Measurements from ENCODE around the gene GATAD2A. TPM values are rescaled to one million over a fixed set of nuclear protein-coding genes. Genes with fewer than 3 reads are reported as not detected.

The GATAD2A gene
- total and polyA plus RNA-seq, 2 of the 8 experiments (the other 6 are each of a cell fraction or from before 2014, with no cell fraction given), result 38.4 to 205 TPM

GRCh38 chr19:19517235-19517619 lies 111.8 kb downstream of the GATAD2A start:
- peaks cover 4% of the 10 kb centered on the region; the same call in 1 of the 2 replicates for H3K23me2 ChIP-seq (ENCODE audit: low read depth, low read length)
- H3K79me1 ChIP-seq (ENCODE audit: low read depth, low read length), result peaks cover 7% of the 10 kb centered on the region
- peaks cover 0 to 45% of the 10 kb centered on the region in 2 experiments; a peak in 2 of 4 replicates for H3K79me2 ChIP-seq (ENCODE audit: control insufficient read depth in 1 of 2, insufficient read depth in 2 of 2, low read length in 2 of 2)
- POLR2A ChIA-PET (ENCODE audit: partially characterized antibody), result interaction anchor here (0.7 to 6.7 kb wide), 5 partner anchors 10 to 245 kb away, joined by 3 to 34 read pairs (median 3); partner anchors contain the start of gene YJEFN3
- no peak overlapping the region for H3K4ac ChIP-seq (replicated peaks; ENCODE audit: insufficient read length, low read depth, low read length)
- H2BK12ac ChIP-seq (ENCODE audit: low read depth, low read length), result no peak overlapping the region
- no peak overlapping the region for H4K91ac ChIP-seq (replicated peaks; ENCODE audit: insufficient read length, low read length)
- H3K9me3 ChIP-seq (ENCODE audit: insufficient read depth in 2 of 2, low read depth in 1 of 2, low read length in 1 of 2), result no peaks in the 10 kb centered on the region
- H3K27ac ChIP-seq (ENCODE audit: low read depth, low read length), result no peak overlapping the region
- H3K18ac ChIP-seq (ENCODE audit: extremely low read depth, low read length), result no peak overlapping the region
- no peak overlapping the region for H3K23ac ChIP-seq (ENCODE audit: insufficient read length)
- H4K8ac ChIP-seq (ENCODE audit: extremely low read depth, insufficient read depth, low read length), result no peak overlapping the region
- H3K4me1 ChIP-seq (replicated peaks in 1 of 4; ENCODE audit: control insufficient read depth in 3 of 4, insufficient read depth in 4 of 4, low read length in 3 of 4), result peaks cover 0 to 2% (median 0%) of the 10 kb centered on the region in 4 experiments; a peak in 1 of 7 replicates
- no peak overlapping the region for H2AFZ ChIP-seq (ENCODE audit: low read length)
- no peak for FAIRE-seq
- no peaks in the 10 kb centered on the region; a peak in 1 of 7 replicates for H3K27me3 ChIP-seq (replicated peaks in 1 of 4; ENCODE audit: control insufficient read depth in 3 of 4, extremely low read depth in 1 of 4, insufficient read depth in 3 of 4, low read length in 3 of 4)
- no peak overlapping the region for H3K9ac ChIP-seq (replicated peaks in 1 of 4; ENCODE audit: extremely low read depth in 1 of 4, low read depth in 3 of 4, low read length in 3 of 4)
- H2BK120ac ChIP-seq (replicated peaks; ENCODE audit: low read depth, low read length), result no peak overlapping the region
- peaks cover 0 to 9% of the 10 kb centered on the region in 2 experiments for H4K20me1 ChIP-seq (replicated peaks in 1 of 2; ENCODE audit: control insufficient read depth in 1 of 2, insufficient read depth in 2 of 2, low read length in 2 of 2)
- H3K56ac ChIP-seq (replicated peaks; ENCODE audit: insufficient read length, low read depth, low read length), result no peak overlapping the region
- H3K14ac ChIP-seq (ENCODE audit: insufficient read length), result no peak overlapping the region
- peaks cover 4 to 20% (median 9%) of the 10 kb centered on the region in 4 experiments; a peak in 6 of 8 replicates for H3K36me3 ChIP-seq (ENCODE audit: control insufficient read depth in 2 of 4, insufficient read depth in 4 of 4, low read length in 3 of 4)
- no peak overlapping the region for H2BK5ac ChIP-seq (ENCODE audit: low read depth, low read length)
- H2AK5ac ChIP-seq (ENCODE audit: low read depth, low read length), result no peak overlapping the region
- WGBS, 2 experiments (ENCODE audit: extremely low coverage in 1 of 2, insufficient coverage in 1 of 2, insufficient read length in 1 of 2, insufficient replicate concordance in 2 of 2, low coverage in 1 of 2, low lambda C conversion rate in 2 of 2, missing lambda C conversion rate in 1 of 2), result 95% methylated on average over 10 of the region's 10 CpGs; no CpG with 5 or more reads in 1 of the 2 experiments
- H3K4me2 ChIP-seq (ENCODE audit: insufficient read depth in 1 of 2, low read depth in 2 of 2, low read length in 2 of 2), result peak overlapping the region; percentile 61 to 83; a peak in 3 of 4 replicates
- CTCF ChIA-PET (ENCODE audit: partially characterized antibody), result interaction anchor here (0.9 kb wide), 1 partner anchor 12 kb away, joined by 4 read pairs; no protein-coding TSS in a partner anchor
- H3K4me3 ChIP-seq (ENCODE audit: extremely low read depth in 1 of 4, insufficient read depth in 2 of 4, low read depth in 3 of 4, low read length in 4 of 4), result peak overlapping the region in 3 of 4 experiments; percentile 83 to 87 (median 87); a peak in 4 of 8 replicates
- no peak overlapping the region for H2BK20ac ChIP-seq (ENCODE audit: low read length)
- H2BK15ac ChIP-seq (ENCODE audit: low read length), result no peak overlapping the region
- H4K5ac ChIP-seq (ENCODE audit: insufficient read length, low read depth, low read length), result no peak overlapping the region
- DNase-seq (ENCODE audit: low read depth in 1 of 2, low spot score in 2 of 2), result no peak
- TF ChIP-seq SAP30 (IDR thresholded peaks at IDR 0.05; ENCODE audit: insufficient read depth, insufficient replicate concordance, low read length), result no peak
- no peak for TF ChIP-seq GTF2F1 (IDR thresholded peaks at IDR 0.05; ENCODE audit: borderline replicate concordance, low read depth, low read length)
- no peak for TF ChIP-seq MAX (IDR thresholded peaks at IDR 0.05)
- TF ChIP-seq YY1 (IDR thresholded peaks at IDR 0.05; ENCODE audit: low read depth, low read length), result no peak
- TF ChIP-seq JUND (IDR thresholded peaks at IDR 0.05; ENCODE audit: low read length), result no peak
- TF ChIP-seq SP2 (IDR thresholded peaks at IDR 0.05; ENCODE audit: low read length), result no peak
- TF ChIP-seq RAD21 (IDR thresholded peaks at IDR 0.05 in 1 of 2, conservative IDR thresholded peaks at IDR 0.05 in 1 of 2; ENCODE audit: low read depth in 2 of 2, low read length in 2 of 2), result no peak
- TF ChIP-seq CREB1 (IDR thresholded peaks at IDR 0.05), result no peak
- TF ChIP-seq KDM4A (IDR thresholded peaks at IDR 0.05; ENCODE audit: low read depth, low read length, severe bottlenecking), result no peak
- no peak for TF ChIP-seq TAF7 (optimal IDR thresholded peaks at IDR 0.05; ENCODE audit: borderline replicate concordance, low read depth, low read length)
- TF ChIP-seq TBP (IDR thresholded peaks at IDR 0.05; ENCODE audit: low read depth, low read length), result no peak
- TF ChIP-seq SP4 (IDR thresholded peaks at IDR 0.05; ENCODE audit: low read length), result no peak
- no peak for TF ChIP-seq SIX5 (IDR thresholded peaks at IDR 0.05; ENCODE audit: low read depth, low read length)
- TF ChIP-seq TEAD4 (IDR thresholded peaks at IDR 0.05; ENCODE audit: low read depth, low read length), result no peak

Data from H1 (cell line).